Gastroesophageal sphincter (tissue), 3 donors: ENCODE measurements around the gene APP.

ENCODE experiments used
- CTCF ChIP-seq, 4 experiments: fragments of 200-600 bp in 2 of 4; fragments of 450-650 bp in 2 of 4; sonication (generic) in 1 of 4; IDR thresholded peaks; one replicate each; pipeline ENCODE4 v1.5.1; 2017 to 2019; ENCODE audit warnings: antibody characterized with exemption in 4 of 4, mild to moderate bottlenecking in 2 of 4, moderate library complexity in 2 of 4
- EP300 ChIP-seq: sonication (generic); formaldehyde crosslinking; IDR thresholded peaks from one replicate; pipeline ENCODE4 v1.6.1; 2017; ENCODE audit warnings: antibody characterized with exemption, mild to moderate bottlenecking
- POLR2A ChIP-seq, 2 donors: fragments of 450-650 bp; IDR thresholded peaks; one replicate each; pipeline ENCODE4 v1.6.1; 2017; ENCODE audit warnings: antibody characterized with exemption in 2 of 2, mild to moderate bottlenecking in 2 of 2, moderate library complexity in 1 of 2

- TF ChIP-seq POLR2A (IDR thresholded peaks at IDR 0.05) (no peak), CTCF (IDR thresholded peaks at IDR 0.05) (no peak), EP300 (no peak)
These were observed 57.6 kb downstream of the APP start for GRCh38 chr21:26112975-26113374.
